Stimulated activated naive CD8-positive, alpha-beta T cell treated with anti-CD3 and anti-CD28 coated beads, Interleukin-15, Interleukin-2, amounts not matched to agents 100 ng/mL and 50 ng/mL, for 24 hours (primary cell): Measurements from ENCODE around the gene CACNA2D4.

ENCODE experiments used
- H3K27ac Mint-ChIP-seq: one replicate; pipeline ENCODE4 v1.8.0; 2021; ENCODE audit warnings: mild to moderate bottlenecking, mixed read lengths
- H3K27me3 Mint-ChIP-seq: one replicate; pipeline ENCODE4 v1.8.0; 2021; ENCODE audit warnings: mixed read lengths
- H3K36me3 Mint-ChIP-seq: one replicate; pipeline ENCODE4 v1.8.0; 2021; ENCODE audit warnings: low read depth, mixed read lengths
- H3K4me1 Mint-ChIP-seq: one replicate; pipeline ENCODE4 v1.8.0; 2021; ENCODE audit warnings: low read depth, mixed read lengths
- H3K4me3 Mint-ChIP-seq: one replicate; pipeline ENCODE4 v1.8.0; 2021; ENCODE audit warnings: mild to moderate bottlenecking, mixed read lengths
- H3K9me3 Mint-ChIP-seq: one replicate; pipeline ENCODE4 v1.8.0; 2021; ENCODE audit warnings: mixed read lengths

CACNA2D4 gene

GRCh38 chr12:1927751-1928351 lies 9.4 kb upstream of the CACNA2D4 start:
- Mint-ChIP-seq H3K27ac (no peak overlapping the region), H3K36me3 (no peaks in the 10 kb centered on the region), H3K4me3 (no peak overlapping the region), H3K27me3 (no peaks in the 10 kb centered on the region), H3K9me3 (no peaks in the 10 kb centered on the region), H3K4me1 (peaks cover 44% of the 10 kb centered on the region)

GRCh38 chr12:1927051-1927680 lies 8.7 kb upstream of the CACNA2D4 start:
- Mint-ChIP-seq H3K4me1 (peaks cover 37% of the 10 kb centered on the region), H3K9me3 (no peaks in the 10 kb centered on the region), H3K36me3 (no peaks in the 10 kb centered on the region), H3K4me3 (no peak overlapping the region), H3K27ac (no peak overlapping the region), H3K27me3 (no peaks in the 10 kb centered on the region)

GRCh38 chr12:1926251-1926657 lies 7.8 kb upstream of the CACNA2D4 start:
- H3K4me1 Mint-ChIP-seq = peaks cover 33% of the 10 kb centered on the region
- H3K27ac Mint-ChIP-seq = no peak overlapping the region
- H3K36me3 Mint-ChIP-seq = no peaks in the 10 kb centered on the region

GRCh38 chr12:1925684-1926006 lies 7.2 kb upstream of the CACNA2D4 start:
- H3K4me1 Mint-ChIP-seq = peaks cover 36% of the 10 kb centered on the region
- H3K27me3 Mint-ChIP-seq = no peaks in the 10 kb centered on the region
- H3K27ac Mint-ChIP-seq = no peak overlapping the region
- no peaks in the 10 kb centered on the region for H3K9me3 Mint-ChIP-seq
- H3K36me3 Mint-ChIP-seq = no peaks in the 10 kb centered on the region
- H3K4me3 Mint-ChIP-seq = no peak overlapping the region

More at GRCh38 chr12:1926251-1926657, 7.8 kb upstream of the CACNA2D4 start:
- Mint-ChIP-seq H3K4me3 (no peak overlapping the region), H3K27me3 (no peaks in the 10 kb centered on the region), H3K9me3 (no peaks in the 10 kb centered on the region)

GRCh38 chr12:1924996-1925683 lies 6.7 kb upstream of the CACNA2D4 start:
- peaks cover 33% of the 10 kb centered on the region for H3K4me1 Mint-ChIP-seq
- no peaks in the 10 kb centered on the region for H3K9me3 Mint-ChIP-seq
- peak overlapping the region; percentile 15 for H3K27ac Mint-ChIP-seq
- H3K4me3 Mint-ChIP-seq = no peak overlapping the region
- no peaks in the 10 kb centered on the region for H3K27me3 Mint-ChIP-seq
- no peaks in the 10 kb centered on the region for H3K36me3 Mint-ChIP-seq

- no peak overlapping the region for H3K27ac Mint-ChIP-seq
- no peak overlapping the region for H3K4me3 Mint-ChIP-seq
- no peaks in the 10 kb centered on the region for H3K27me3 Mint-ChIP-seq
- no peaks in the 10 kb centered on the region for H3K9me3 Mint-ChIP-seq
- H3K36me3 Mint-ChIP-seq = no peaks in the 10 kb centered on the region
- peaks cover 30% of the 10 kb centered on the region for H3K4me1 Mint-ChIP-seq
These were observed 4.5 kb upstream of the CACNA2D4 start for GRCh38 chr12:1922985-1923384.

GRCh38 chr12:1922075-1922709 lies 3.7 kb upstream of the CACNA2D4 start:
- Mint-ChIP-seq H3K27ac (no peak overlapping the region), H3K9me3 (no peaks in the 10 kb centered on the region), H3K27me3 (no peaks in the 10 kb centered on the region), H3K4me1 (peaks cover 30% of the 10 kb centered on the region), H3K4me3 (no peak overlapping the region), H3K36me3 (no peaks in the 10 kb centered on the region)

GRCh38 chr12:1920971-1921370 lies 2.5 kb upstream of the CACNA2D4 start:
- H3K4me1 Mint-ChIP-seq = peaks cover 32% of the 10 kb centered on the region
- H3K4me3 Mint-ChIP-seq = no peak overlapping the region
- H3K27ac Mint-ChIP-seq = no peak overlapping the region
- no peaks in the 10 kb centered on the region for H3K27me3 Mint-ChIP-seq
- H3K9me3 Mint-ChIP-seq = no peaks in the 10 kb centered on the region
- H3K36me3 Mint-ChIP-seq = no peaks in the 10 kb centered on the region

GRCh38 chr12:1920436-1920835 lies 2.0 kb upstream of the CACNA2D4 start:
- Mint-ChIP-seq H3K4me3 (no peak overlapping the region), H3K4me1 (peaks cover 36% of the 10 kb centered on the region), H3K27ac (no peak overlapping the region), H3K9me3 (no peaks in the 10 kb centered on the region), H3K27me3 (no peaks in the 10 kb centered on the region), H3K36me3 (no peaks in the 10 kb centered on the region)

GRCh38 chr12:1919763-1920162 lies 1.3 kb upstream of the CACNA2D4 start:
- Mint-ChIP-seq H3K36me3 (no peaks in the 10 kb centered on the region), H3K9me3 (no peaks in the 10 kb centered on the region), H3K4me1 (peaks cover 30% of the 10 kb centered on the region), H3K27me3 (no peaks in the 10 kb centered on the region), H3K4me3 (no peak overlapping the region), H3K27ac (no peak overlapping the region)

GRCh38 chr12:1919284-1919683 lies 832 bp upstream of the CACNA2D4 start:
- no peaks in the 10 kb centered on the region for H3K27me3 Mint-ChIP-seq
- no peak overlapping the region for H3K27ac Mint-ChIP-seq

GRCh38 chr12:1918884-1919236 lies 408 bp upstream of the CACNA2D4 start:
- Mint-ChIP-seq H3K36me3 (no peaks in the 10 kb centered on the region), H3K9me3 (no peaks in the 10 kb centered on the region), H3K27me3 (no peaks in the 10 kb centered on the region), H3K27ac (no peak overlapping the region), H3K4me1 (peaks cover 24% of the 10 kb centered on the region), H3K4me3 (no peak overlapping the region)

More at GRCh38 chr12:1919284-1919683, 832 bp upstream of the CACNA2D4 start:
- H3K36me3 Mint-ChIP-seq = no peaks in the 10 kb centered on the region
- H3K4me3 Mint-ChIP-seq = no peak overlapping the region
- no peaks in the 10 kb centered on the region for H3K9me3 Mint-ChIP-seq
- peaks cover 25% of the 10 kb centered on the region for H3K4me1 Mint-ChIP-seq

GRCh38 chr12:1917172-1918070 lies 1.0 kb downstream of the CACNA2D4 start:
- Mint-ChIP-seq H3K36me3 (no peaks in the 10 kb centered on the region), H3K27me3 (no peaks in the 10 kb centered on the region), H3K4me3 (peak overlapping the region; percentile 45), H3K9me3 (no peaks in the 10 kb centered on the region), H3K4me1 (peaks cover 18% of the 10 kb centered on the region), H3K27ac (peak overlapping the region; percentile 36)

- Mint-ChIP-seq H3K27me3 (no peaks in the 10 kb centered on the region), H3K4me3 (no peak overlapping the region), H3K4me1 (peaks cover 18% of the 10 kb centered on the region), H3K9me3 (no peaks in the 10 kb centered on the region), H3K36me3 (no peaks in the 10 kb centered on the region), H3K27ac (peak overlapping the region; percentile 36)
These were observed 1.9 kb downstream of the CACNA2D4 start for GRCh38 chr12:1916371-1917171.
